Fibroblast of the aortic adventitia (primary cell): ENCODE results near the gene MAP3K1. TPM values are rescaled to one million over a fixed set of nuclear protein-coding genes. Genes with fewer than 3 reads are reported as not detected.
A peak's percentile ranks its signal among the peaks of the same experiment; 100 is the strongest.

ENCODE experiments used
- DNase-seq: peaks from one replicate; pipeline ENCODE4 v3.0.0-alpha.2; 2010; ENCODE audit warnings: low read depth
- H3K4me3 ChIP-seq: 2 replicates; pipeline ENCODE4 v1.5.1; 2011; ENCODE audit warnings: low read depth, mild to moderate bottlenecking, control low read depth, low read length, moderate library complexity
- CTCF ChIP-seq: IDR thresholded peaks from 2 replicates; pipeline ENCODE4 v1.5.1; 2011; ENCODE audit warnings: mild to moderate bottlenecking, low read length, control low read depth, inconsistent platforms; ENCODE audit not compliant: insufficient read depth
- total RNA-seq: library from RNA; depleted of rRNA; stranded (reverse); fragments of >200 nt; gene quantifications from 2 replicates; pipeline ENCODE4 v1.2.3, GENCODE V29; 2012; ENCODE audit warnings: low replicate concordance

The MAP3K1 gene
- total RNA-seq, 1 donor, result 5.5 TPM

GRCh38 chr5:56852228-56853000, 37.1 kb downstream of the MAP3K1 start:
- no peak overlapping the region for H3K4me3 ChIP-seq
- DNase-seq, result peak; percentile 19
- TF ChIP-seq CTCF, result no peak

- no peak for TF ChIP-seq CTCF
- no peak for DNase-seq
- no peak overlapping the region for H3K4me3 ChIP-seq
Measured at GRCh38 chr5:56853698-56854097, 38.3 kb downstream of the MAP3K1 start.

- no peak overlapping the region for H3K4me3 ChIP-seq
- TF ChIP-seq CTCF, result no peak
- DNase-seq, result no peak
Measured at GRCh38 chr5:56854920-56855319, 39.6 kb downstream of the MAP3K1 start.

- no peak for DNase-seq
- TF ChIP-seq CTCF, result no peak
- H3K4me3 ChIP-seq, result no peak overlapping the region
Measured at GRCh38 chr5:56856541-56857178, 41.3 kb downstream of the MAP3K1 start.

GRCh38 chr5:56858777-56859442, 43.6 kb downstream of the MAP3K1 start:
- DNase-seq, result no peak
- TF ChIP-seq CTCF, result no peak
- H3K4me3 ChIP-seq, result no peak overlapping the region

- H3K4me3 ChIP-seq, result no peak overlapping the region
- no peak for TF ChIP-seq CTCF
- no peak for DNase-seq
Measured at GRCh38 chr5:56861893-56862485, 46.6 kb downstream of the MAP3K1 start.
